Tibial nerve (tissue), 4 donors: Measurements from ENCODE around the gene RAI1. TPM values are rescaled to one million over a fixed set of nuclear protein-coding genes. Genes with fewer than 3 reads are reported as not detected.
A peak's percentile ranks its signal among the peaks of the same experiment; 100 is the strongest.

Experiments used
- DNase-seq, 2 donors: peaks; one replicate each; pipeline ENCODE4 v3.0.0-alpha.2; 2019; ENCODE audit warnings: low spot score in 2 of 2
- H3K27ac ChIP-seq, 4 donors: fragments of 200-600 bp; sonication (generic) in 3 of 4; one replicate each; pipeline ENCODE4 v1.5.1; 2017 to 2019; ENCODE audit warnings: mild to moderate bottlenecking in 1 of 4
- H3K27me3 ChIP-seq, 2 donors: fragments of 200-600 bp; sonication (generic) in 1 of 2; one replicate each; pipeline versions ENCODE4 v1.5.1 to v1.6.0; 2017 to 2019
- H3K36me3 ChIP-seq, 3 donors: fragments of 200-600 bp; sonication (generic); one replicate each; pipeline ENCODE4 v1.5.1; 2018 to 2019
- H3K4me1 ChIP-seq, 4 donors: fragments of 200-600 bp; sonication (generic) in 3 of 4; one replicate each; pipeline ENCODE4 v1.5.1; 2017 to 2019
- H3K4me3 ChIP-seq, 4 donors: fragments of 200-600 bp; sonication (generic) in 3 of 4; one replicate each; pipeline ENCODE4 v1.5.1; 2017 to 2019; ENCODE audit warnings: mild to moderate bottlenecking in 1 of 4, moderate library complexity in 1 of 4
- H3K9me3 ChIP-seq, 4 donors: fragments of 200-600 bp; sonication (generic) in 3 of 4; one replicate each; pipeline ENCODE4 v1.5.1; 2017 to 2019
- CTCF ChIP-seq, 5 experiments: fragments of 200-600 bp in 3 of 5; fragments of 450-650 bp in 2 of 5; sonication (generic) in 3 of 5; IDR thresholded peaks; one replicate each; pipeline ENCODE4 v1.5.1; 2016 to 2019; ENCODE audit warnings: antibody characterized with exemption in 5 of 5, mild to moderate bottlenecking in 3 of 5, moderate library complexity in 2 of 5
- EP300 ChIP-seq, 2 donors: sonication (generic); formaldehyde crosslinking; IDR thresholded peaks; one replicate each; pipeline ENCODE4 v1.6.1; 2017; ENCODE audit warnings: antibody characterized with exemption in 2 of 2, mild to moderate bottlenecking in 1 of 2
- POLR2A ChIP-seq, 2 donors: fragments of 450-650 bp; IDR thresholded peaks; one replicate each; pipeline ENCODE4 v1.6.1; 2017; ENCODE audit warnings: antibody characterized with exemption in 2 of 2, mild to moderate bottlenecking in 2 of 2, moderate library complexity in 2 of 2
- WGBS, 2 donors: methylation state at CpG; one replicate each; pipeline ENCODE4 v1.1.5; 2018; 5-methylcytosine and 5-hydroxymethylcytosine counted together
- total RNA-seq, 4 donors: library from RNA; depleted of rRNA; stranded (reverse); fragments of >200 nt; gene quantifications; one replicate each; pipeline ENCODE4 v1.1.0, GENCODE V29; 2016

Gene RAI1
- total RNA-seq, 4 donors from 2014 or later = 32.9 to 52.7 (median 45.9) TPM

DNA sequence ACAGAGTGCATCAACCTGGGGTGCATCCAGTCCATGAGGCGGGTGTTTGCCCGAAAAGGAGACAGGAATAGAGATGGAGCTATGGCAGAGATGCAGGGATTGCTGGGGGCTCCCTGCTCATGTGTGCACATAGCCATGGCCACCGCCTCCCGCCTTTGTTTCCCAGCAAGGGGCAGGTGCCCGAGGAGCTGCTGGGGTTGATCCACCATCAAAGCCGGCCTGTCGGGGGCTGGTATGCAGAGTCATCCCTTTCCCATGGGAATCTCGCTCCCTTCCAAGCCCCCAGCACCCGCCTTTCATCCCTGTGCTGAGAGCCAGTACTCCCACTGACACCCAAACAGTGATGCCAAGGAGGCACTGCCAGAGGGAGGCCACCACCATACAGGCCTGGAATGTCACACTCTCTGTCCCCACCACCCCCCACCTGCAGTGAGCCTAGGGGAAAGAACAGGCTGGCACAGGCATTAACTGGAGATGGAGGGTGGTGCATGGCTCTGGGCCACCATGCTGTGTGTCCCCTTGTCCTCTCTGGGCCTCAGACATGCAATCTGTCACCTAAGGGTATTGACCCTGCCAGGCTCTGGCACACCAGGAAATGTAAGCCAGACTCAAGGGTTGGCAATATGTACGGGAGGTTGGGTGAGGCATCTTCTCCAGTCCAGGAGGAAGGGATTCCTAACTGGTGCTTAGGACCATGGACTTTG, 90.4 kb downstream of the RAI1 start:
- H3K27ac ChIP-seq = no peak overlapping the region
- H3K27me3 ChIP-seq = no peaks in the 10 kb centered on the region
- no peak for DNase-seq
- TF ChIP-seq CTCF (IDR thresholded peaks at IDR 0.05) (no peak), EP300 (IDR thresholded peaks at IDR 0.05) (no peak), POLR2A (IDR thresholded peaks at IDR 0.05) (no peak)
- WGBS, 2 donors = 87 to 89% methylated on average over 10 of the region's 10 CpGs
- no peaks in the 10 kb centered on the region for H3K9me3 ChIP-seq
- H3K4me3 ChIP-seq = no peak overlapping the region
- H3K36me3 ChIP-seq = no peaks in the 10 kb centered on the region
- peaks cover 0 to 72% (median 24%) of the 10 kb centered on the region in 4 donors for H3K4me1 ChIP-seq

DNA sequence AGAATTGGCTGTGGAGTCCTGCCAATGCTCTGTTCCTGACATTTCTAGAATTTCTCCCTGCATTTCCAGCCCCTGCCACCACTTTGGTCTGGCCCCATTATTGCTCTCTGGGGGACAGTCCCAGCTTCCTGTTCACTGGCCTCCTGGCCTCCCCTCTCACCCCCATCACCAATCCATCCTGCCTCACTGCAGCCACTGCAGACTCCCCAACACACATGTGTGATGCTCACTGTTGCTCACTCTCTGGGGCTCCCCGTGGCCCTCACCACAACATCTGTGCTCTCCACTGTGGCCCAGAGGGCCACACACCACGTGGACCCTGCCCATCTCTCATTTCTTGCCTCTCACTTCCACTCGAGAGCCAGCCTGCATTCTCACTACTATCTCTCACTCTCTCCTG, 91.0 kb downstream of the RAI1 start:
- Histone ChIP-seq H3K4me3 (no peak overlapping the region), H3K9me3 (no peaks in the 10 kb centered on the region), H3K36me3 (no peaks in the 10 kb centered on the region), H3K27ac (no peak overlapping the region), H3K4me1 (peaks cover 0 to 67% (median 19%) of the 10 kb centered on the region in 4 donors), H3K27me3 (no peaks in the 10 kb centered on the region)
- TF ChIP-seq EP300 (IDR thresholded peaks at IDR 0.05) = no peak
- no peak for TF ChIP-seq POLR2A (IDR thresholded peaks at IDR 0.05)
- no peak for TF ChIP-seq CTCF (IDR thresholded peaks at IDR 0.05)
- WGBS, 2 donors = 52 to 58% methylated on average over 3 of the region's 3 CpGs
- no peak for DNase-seq

- WGBS, 2 donors = 63 to 66% methylated on average over 20 to 21 of the region's 21 CpGs
- no peak for DNase-seq
- H3K4me3 ChIP-seq = no peak overlapping the region
Measured at GRCh38 chr17:17774009-17774881, 93.0 kb downstream of the RAI1 start.

DNA sequence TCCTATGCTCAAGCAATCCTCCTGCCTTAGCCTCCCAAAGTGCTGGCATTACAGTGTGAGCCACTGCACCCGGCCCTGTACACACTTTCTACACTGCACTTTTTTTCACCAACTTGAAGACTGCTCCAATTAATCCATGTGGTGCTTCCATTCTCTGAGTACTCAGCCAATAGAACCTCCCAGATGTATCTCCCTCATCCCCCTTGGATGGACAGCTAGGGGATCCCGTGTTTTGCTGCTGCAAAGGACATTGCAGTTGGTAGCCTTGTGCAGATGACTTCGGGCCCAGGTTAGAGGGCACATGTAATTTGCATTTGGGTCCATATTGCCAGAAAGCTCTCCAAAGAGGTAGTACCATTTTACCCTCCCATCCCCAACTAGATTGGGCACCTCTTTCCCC, 95.6 kb downstream of the RAI1 start:
- no peaks in the 10 kb centered on the region for H3K36me3 ChIP-seq
- peaks cover 0 to 65% (median 27%) of the 10 kb centered on the region in 4 donors for H3K4me1 ChIP-seq
- H3K4me3 ChIP-seq = no peak overlapping the region
- TF ChIP-seq POLR2A (IDR thresholded peaks at IDR 0.05) = no peak
- TF ChIP-seq EP300 (IDR thresholded peaks at IDR 0.05) = no peak
- no peak for TF ChIP-seq CTCF (IDR thresholded peaks at IDR 0.05)
- no peak for DNase-seq
- 65 to 94% methylated on average over 3 of the region's 3 CpGs for WGBS, 2 donors
- H3K27ac ChIP-seq = no peak overlapping the region
- no peaks in the 10 kb centered on the region for H3K27me3 ChIP-seq
- H3K9me3 ChIP-seq = no peaks in the 10 kb centered on the region

More at GRCh38 chr17:17774009-17774881, 93.0 kb downstream of the RAI1 start:
- H3K27me3 ChIP-seq = no peaks in the 10 kb centered on the region
- H3K4me1 ChIP-seq = peaks cover 0 to 67% (median 23%) of the 10 kb centered on the region in 4 donors
- H3K27ac ChIP-seq = peak overlapping the region in 3 of 4 donors; percentile 4 to 71 (median 28)
- no peaks in the 10 kb centered on the region for H3K36me3 ChIP-seq
- H3K9me3 ChIP-seq = no peaks in the 10 kb centered on the region
- no peak for TF ChIP-seq EP300 (IDR thresholded peaks at IDR 0.05)
- TF ChIP-seq CTCF (IDR thresholded peaks at IDR 0.05) = peak in 2 of 5 experiments; percentile 9 to 18
